Esophagus muscularis mucosa (tissue), 4 donors: Measurements from ENCODE around the gene ITGA8. TPM values are rescaled to one million over a fixed set of nuclear protein-coding genes. Genes with fewer than 3 reads are reported as not detected.
"Not testable (repeated sequence)": the region's sequence is repeated elsewhere in the genome, so short reads cannot be mapped to it uniquely, and the experiment has no call there.

Experiments used
- DNase-seq: peaks from one replicate; pipeline ENCODE4 v3.0.0-alpha.2; 2017; ENCODE audit errors: extremely low spot score
- H3K27ac ChIP-seq, 4 donors: fragments of 200-600 bp; sonication (generic); replicated peaks in 1 of 4; 1 replicate in 3 of 4; 2 replicates in 1 of 4; pipeline ENCODE4 v1.5.1; 2016 to 2019; ENCODE audit warnings: mild to moderate bottlenecking in 1 of 4
- H3K27me3 ChIP-seq, 4 donors: fragments of 200-600 bp; sonication (generic); one replicate each; pipeline versions ENCODE4 v1.5.1 to v1.6.0; 2016 to 2019
- H3K36me3 ChIP-seq, 4 donors: fragments of 200-600 bp; sonication (generic); one replicate each; pipeline ENCODE4 v1.5.1; 2016 to 2019
- H3K4me1 ChIP-seq, 4 donors: fragments of 200-600 bp; sonication (generic); one replicate each; pipeline ENCODE4 v1.5.1; 2016 to 2019
- H3K4me3 ChIP-seq, 4 donors: fragments of 200-600 bp; sonication (generic); 1 replicate in 2 of 4; 2 replicates in 2 of 4; pipeline ENCODE4 v1.5.1; 2016 to 2019; ENCODE audit warnings: mild to moderate bottlenecking in 4 of 4, moderate library complexity in 1 of 4
- H3K9me3 ChIP-seq, 4 donors: fragments of 200-600 bp; sonication (generic); 1 replicate in 3 of 4; 2 replicates in 1 of 4; pipeline ENCODE4 v1.5.1; 2016 to 2019
- EP300 ChIP-seq: sonication (generic); formaldehyde crosslinking; IDR thresholded peaks from one replicate; pipeline ENCODE4 v1.6.1; 2017; ENCODE audit warnings: antibody characterized with exemption
- POLR2A ChIP-seq: fragments of 450-650 bp; IDR thresholded peaks from one replicate; pipeline ENCODE4 v1.6.1; 2017; ENCODE audit warnings: antibody characterized with exemption, moderate library complexity, mild to moderate bottlenecking, low read depth
- POLR2AphosphoS5 ChIP-seq, 2 donors: sonication (generic); formaldehyde crosslinking; IDR thresholded peaks; one replicate each; pipeline ENCODE4 v1.6.1; 2017; ENCODE audit warnings: antibody characterized with exemption in 2 of 2
- WGBS: methylation state at CpG from one replicate; pipeline ENCODE4 v1.1.5; 2018; 5-methylcytosine and 5-hydroxymethylcytosine counted together
- intact Hi-C: fragments of 100-400 bp; cut with DNase I; formaldehyde crosslinking; loops from one replicate; pipeline ENCODE4 v1.15.1; 2023
- total RNA-seq, 4 donors: library from RNA; depleted of rRNA; stranded (reverse); fragments of >200 nt; gene quantifications; one replicate each; pipeline versions ENCODE4 v1.1.0 to v1.2.1, GENCODE V29; 2016
- TF ChIP-seq, protein P1 (sequence below), 3 experiments: fragments of 200-600 bp in 2 of 3; fragments of 450-650 bp in 1 of 3; sonication (generic) in 2 of 3; IDR thresholded peaks; one replicate each; pipeline ENCODE4 v1.5.1; 2017 to 2019; ENCODE audit warnings: antibody characterized with exemption in 3 of 3, mild to moderate bottlenecking in 2 of 3, moderate library complexity in 1 of 3

The ITGA8 gene
- total RNA-seq, 4 donors from 2014 or later, result 26.2 to 113 (median 50.4) TPM

DNA sequence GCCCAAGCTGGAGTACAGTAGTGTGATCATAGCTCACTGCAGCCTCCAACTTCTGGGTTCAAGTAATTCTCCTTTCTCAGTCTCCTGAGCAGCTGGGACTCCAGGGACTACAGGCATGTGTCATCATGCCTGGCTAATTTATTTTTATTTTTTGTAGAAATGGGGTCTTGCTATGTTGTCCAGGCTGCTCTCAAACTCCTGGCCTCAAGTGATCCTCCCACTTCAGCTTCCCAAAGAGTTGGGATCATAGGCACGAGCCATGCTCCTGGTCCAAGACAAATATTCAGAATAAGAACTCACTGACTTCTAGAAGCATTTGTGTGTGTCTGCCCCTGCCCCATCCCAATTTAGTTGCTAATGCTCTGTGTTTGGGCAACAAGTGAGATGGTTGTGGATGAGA is 151.8 kb downstream of the ITGA8 start:
- no peak overlapping the region for H3K4me3 ChIP-seq
- H3K27ac ChIP-seq, result no peak overlapping the region
- H3K27me3 ChIP-seq, result no peaks in the 10 kb centered on the region
- no peak for DNase-seq
- intact Hi-C loops, result no loop called here
- H3K9me3 ChIP-seq, result no peaks in the 10 kb centered on the region
- peaks cover 8 to 16% (median 14%) of the 10 kb centered on the region in 4 donors for H3K4me1 ChIP-seq
- TF ChIP-seq POLR2AphosphoS5 (IDR thresholded peaks at IDR 0.05) (no peak), EP300 (no peak), POLR2A (no peak)
- TF ChIP-seq, protein P1, sequence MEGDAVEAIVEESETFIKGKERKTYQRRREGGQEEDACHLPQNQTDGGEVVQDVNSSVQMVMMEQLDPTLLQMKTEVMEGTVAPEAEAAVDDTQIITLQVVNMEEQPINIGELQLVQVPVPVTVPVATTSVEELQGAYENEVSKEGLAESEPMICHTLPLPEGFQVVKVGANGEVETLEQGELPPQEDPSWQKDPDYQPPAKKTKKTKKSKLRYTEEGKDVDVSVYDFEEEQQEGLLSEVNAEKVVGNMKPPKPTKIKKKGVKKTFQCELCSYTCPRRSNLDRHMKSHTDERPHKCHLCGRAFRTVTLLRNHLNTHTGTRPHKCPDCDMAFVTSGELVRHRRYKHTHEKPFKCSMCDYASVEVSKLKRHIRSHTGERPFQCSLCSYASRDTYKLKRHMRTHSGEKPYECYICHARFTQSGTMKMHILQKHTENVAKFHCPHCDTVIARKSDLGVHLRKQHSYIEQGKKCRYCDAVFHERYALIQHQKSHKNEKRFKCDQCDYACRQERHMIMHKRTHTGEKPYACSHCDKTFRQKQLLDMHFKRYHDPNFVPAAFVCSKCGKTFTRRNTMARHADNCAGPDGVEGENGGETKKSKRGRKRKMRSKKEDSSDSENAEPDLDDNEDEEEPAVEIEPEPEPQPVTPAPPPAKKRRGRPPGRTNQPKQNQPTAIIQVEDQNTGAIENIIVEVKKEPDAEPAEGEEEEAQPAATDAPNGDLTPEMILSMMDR (IDR thresholded peaks at IDR 0.05), result no peak
- WGBS, result 100% methylated on average over 1 of the region's 1 CpG
- H3K36me3 ChIP-seq, result no peaks in the 10 kb centered on the region

DNA sequence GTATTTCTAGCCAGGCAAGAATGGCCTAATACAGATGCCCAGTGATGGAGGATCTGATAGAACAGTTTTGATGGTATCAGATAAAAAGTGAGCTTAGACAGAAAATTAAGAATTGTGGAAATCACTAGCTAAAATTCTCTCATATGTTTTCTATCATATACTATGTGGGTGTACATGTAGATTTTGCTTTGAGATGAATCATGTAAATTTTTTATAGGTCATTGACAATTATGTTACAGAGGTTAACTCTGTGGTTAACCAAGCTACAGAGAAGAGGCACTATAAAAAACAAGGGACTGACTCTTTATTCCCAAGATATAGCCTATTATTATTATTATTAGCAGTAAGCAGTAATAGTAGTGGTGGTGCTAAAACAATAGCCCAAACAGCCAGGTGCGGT is 156.5 kb downstream of the ITGA8 start:
- DNase-seq, result no peak
- intact Hi-C loops, result no loop called here
- WGBS, result 100% methylated on average over 1 of the region's 1 CpG
- H3K9me3 ChIP-seq, result no peaks in the 10 kb centered on the region
- H3K27ac ChIP-seq, result no peak overlapping the region
- H3K4me1 ChIP-seq, result no peaks in the 10 kb centered on the region
- TF ChIP-seq, protein P1 (IDR thresholded peaks at IDR 0.05), result no peak
- TF ChIP-seq POLR2A, result no peak
- TF ChIP-seq POLR2AphosphoS5 (IDR thresholded peaks at IDR 0.05), result no peak
- TF ChIP-seq EP300, result no peak
- H3K36me3 ChIP-seq, result no peaks in the 10 kb centered on the region
- no peaks in the 10 kb centered on the region for H3K27me3 ChIP-seq
- H3K4me3 ChIP-seq, result no peak overlapping the region

DNA sequence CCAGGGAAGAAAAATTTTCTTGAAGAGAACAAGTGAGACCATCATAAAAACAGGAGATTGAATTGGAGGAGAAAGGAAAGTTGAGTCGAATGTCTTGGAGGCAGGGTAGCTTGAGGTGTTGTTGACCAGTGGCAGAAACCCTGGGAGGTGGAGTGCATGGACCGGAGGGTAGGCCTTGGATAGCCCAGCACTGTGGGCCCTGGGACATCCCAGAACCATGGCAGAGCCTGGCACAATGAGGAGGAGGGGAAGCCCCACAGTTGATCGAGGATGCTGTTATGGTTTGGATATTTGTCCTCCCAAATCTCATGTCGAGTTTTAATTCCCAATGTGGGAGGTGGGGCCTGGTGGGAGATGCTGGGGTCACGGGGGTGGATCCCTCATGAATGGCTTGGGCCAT is 157.1 kb downstream of the ITGA8 start:
- intact Hi-C loops, result no loop called here
- no peak for DNase-seq
- Histone ChIP-seq H3K27me3 (no peaks in the 10 kb centered on the region), H3K27ac (no peak overlapping the region), H3K4me3 (no peak overlapping the region), H3K36me3 (no peaks in the 10 kb centered on the region), H3K4me1 (no peaks in the 10 kb centered on the region), H3K9me3 (no peaks in the 10 kb centered on the region)
- 87% methylated on average over 5 of the region's 5 CpGs for WGBS
- TF ChIP-seq, protein P1 (IDR thresholded peaks at IDR 0.05), result no peak
- TF ChIP-seq POLR2A (no peak), EP300 (no peak), POLR2AphosphoS5 (IDR thresholded peaks at IDR 0.05) (no peak)

DNA sequence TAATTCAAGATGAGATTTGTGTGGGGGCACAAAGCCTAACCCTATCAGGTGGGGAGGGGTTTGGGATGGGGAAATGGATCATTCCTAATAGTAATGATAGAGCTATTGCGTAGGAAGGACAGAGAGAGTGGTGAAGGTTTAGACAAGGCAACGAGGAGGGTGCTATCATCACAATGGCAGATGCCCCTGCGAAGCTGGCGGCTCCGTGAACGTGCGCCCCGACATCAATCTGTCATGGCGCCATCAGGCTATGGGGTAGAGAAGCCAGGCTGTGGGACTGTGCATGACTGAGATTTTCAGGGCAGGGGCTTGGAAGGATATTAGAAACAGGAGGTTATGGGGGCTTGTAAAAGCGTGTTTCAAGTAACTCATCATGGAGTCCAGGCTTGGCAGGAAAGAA is 157.6 kb downstream of the ITGA8 start:
- no peak overlapping the region for H3K4me3 ChIP-seq
- no peak for DNase-seq
- no peaks in the 10 kb centered on the region for H3K9me3 ChIP-seq
- no peaks in the 10 kb centered on the region for H3K4me1 ChIP-seq
- intact Hi-C loops, result no loop called here
- no peaks in the 10 kb centered on the region for H3K36me3 ChIP-seq
- WGBS, result 94% methylated on average over 10 of the region's 10 CpGs
- H3K27me3 ChIP-seq, result no peaks in the 10 kb centered on the region
- no peak for TF ChIP-seq POLR2AphosphoS5 (IDR thresholded peaks at IDR 0.05)
- no peak for TF ChIP-seq EP300
- no peak for TF ChIP-seq POLR2A
- TF ChIP-seq, protein P1 (IDR thresholded peaks at IDR 0.05), result no peak
- H3K27ac ChIP-seq, result no peak overlapping the region

DNA sequence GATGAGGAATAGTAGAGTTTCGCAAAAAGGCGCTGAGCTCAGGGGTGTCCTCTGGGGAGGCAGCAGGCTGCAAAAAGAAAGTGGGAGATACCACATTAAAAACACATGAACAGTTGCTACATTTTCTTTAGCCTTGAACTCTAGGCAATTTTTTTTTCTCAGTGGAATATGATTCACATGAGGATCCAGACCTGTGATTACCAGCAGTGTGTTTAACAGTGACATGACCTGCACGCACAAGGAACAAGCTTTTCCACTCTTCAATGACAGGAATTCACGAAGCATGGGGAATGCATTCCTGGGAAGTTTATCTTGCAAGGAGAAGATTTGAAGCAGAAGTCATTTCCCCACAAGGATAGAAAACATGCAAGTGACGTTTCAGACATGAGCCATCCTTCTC is 161.6 kb downstream of the ITGA8 start:
- Histone ChIP-seq H3K27me3 (no peaks in the 10 kb centered on the region), H3K4me3 (no peak overlapping the region), H3K9me3 (no peaks in the 10 kb centered on the region), H3K27ac (no peak overlapping the region), H3K36me3 (no peaks in the 10 kb centered on the region), H3K4me1 (no peaks in the 10 kb centered on the region)
- no peak for DNase-seq
- 54% methylated on average over 5 of the region's 5 CpGs for WGBS
- intact Hi-C loops, result no loop called here
- no peak for TF ChIP-seq EP300
- no peak for TF ChIP-seq POLR2AphosphoS5 (IDR thresholded peaks at IDR 0.05)
- no peak for TF ChIP-seq POLR2A
- TF ChIP-seq, protein P1 (IDR thresholded peaks at IDR 0.05), result no peak

DNA sequence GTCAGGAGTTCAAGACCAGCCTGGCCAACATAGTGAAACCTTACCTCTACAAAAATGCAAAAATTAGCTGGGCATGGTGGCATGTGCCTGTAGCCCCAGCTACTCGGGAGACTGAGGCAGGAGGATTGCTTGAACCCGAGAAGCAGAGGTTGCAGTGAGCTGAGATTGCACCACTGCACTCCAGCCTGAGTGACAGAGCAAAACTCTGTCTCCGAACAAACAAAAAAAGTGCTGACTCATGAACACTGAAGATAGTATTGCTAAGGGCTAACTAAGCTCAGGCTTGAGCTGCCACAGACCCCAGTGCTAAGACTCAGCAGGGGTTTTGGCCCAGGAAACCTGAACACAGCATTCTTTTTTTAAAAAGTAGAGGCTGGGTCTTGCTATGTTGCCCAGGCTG is 162.6 kb downstream of the ITGA8 start:
- H3K27ac ChIP-seq, intact Hi-C loops, H3K27me3 ChIP-seq, H3K4me1 ChIP-seq, H3K4me3 ChIP-seq, H3K36me3 ChIP-seq, H3K9me3 ChIP-seq, DNase-seq: not testable (repeated sequence)
- WGBS, result 82% methylated on average over 3 of the region's 3 CpGs
